MM.1S (cell line): ENCODE data around the gene STEAP4.

Experiments
- DNase-seq: peaks from one replicate; pipeline ENCODE4 v3.0.0-alpha.2; 2015
- H2AFZ ChIP-seq: fragments of 300-600 bp; sonication (generic); 2 replicates; pipeline ENCODE4 v1.6.0; 2016; ENCODE audit warnings: antibody characterized with exemption, low read length
- H3F3A ChIP-seq: fragments of 300-600 bp; sonication (generic); 2 replicates; pipeline ENCODE4 v1.6.1; 2016; ENCODE audit warnings: mild to moderate bottlenecking, antibody characterized with exemption, low read length, moderate library complexity, mixed read lengths; ENCODE audit not compliant: insufficient read depth
- H3K27ac ChIP-seq: fragments of 300-600 bp; sonication (generic); 2 replicates; pipeline ENCODE4 v1.5.1; 2016; ENCODE audit warnings: mild to moderate bottlenecking, low read length
- H3K27me3 ChIP-seq: fragments of 300-600 bp; sonication (generic); replicated peaks from 2 replicates; pipeline ENCODE4 v1.6.0; 2016; ENCODE audit warnings: low read length; ENCODE audit not compliant: insufficient read depth
- H3K36me3 ChIP-seq: fragments of 300-600 bp; sonication (generic); replicated peaks from 2 replicates; pipeline ENCODE4 v1.6.1; 2016; ENCODE audit warnings: mild to moderate bottlenecking, low read length, mixed read lengths; ENCODE audit not compliant: insufficient read depth
- H3K4me1 ChIP-seq: fragments of 300-600 bp; sonication (generic); 2 replicates; pipeline ENCODE4 v1.6.1; 2016; ENCODE audit warnings: low read length, mixed read lengths
- H3K4me2 ChIP-seq: fragments of 300-600 bp; sonication (generic); 2 replicates; pipeline ENCODE4 v1.6.0; 2016; ENCODE audit warnings: low read depth, low read length
- H3K4me3 ChIP-seq: fragments of 300-600 bp; sonication (generic); 2 replicates; pipeline ENCODE4 v1.5.1; 2016; ENCODE audit warnings: low read length, mixed read lengths
- H3K79me2 ChIP-seq: fragments of 300-600 bp; sonication (generic); 2 replicates; pipeline ENCODE4 v1.6.1; 2016; ENCODE audit warnings: mixed run types, low read length, mixed read lengths
- H3K9ac ChIP-seq: fragments of 300-600 bp; sonication (generic); 2 replicates; pipeline ENCODE4 v1.6.1; 2016; ENCODE audit warnings: low read length, mixed read lengths
- H3K9me2 ChIP-seq: fragments of 300-600 bp; sonication (generic); replicated peaks from 2 replicates; pipeline ENCODE4 v1.6.1; 2016; ENCODE audit warnings: mild to moderate bottlenecking, low read length, mixed read lengths; ENCODE audit not compliant: insufficient read depth
- H3K9me3 ChIP-seq: fragments of 300-600 bp; sonication (generic); replicated peaks from 2 replicates; pipeline ENCODE4 v1.6.1; 2016; ENCODE audit warnings: mild to moderate bottlenecking, low read length, mixed read lengths; ENCODE audit not compliant: insufficient read depth
- H4K20me1 ChIP-seq: fragments of 300-600 bp; sonication (generic); 2 replicates; pipeline ENCODE4 v1.6.1; 2016; ENCODE audit warnings: mild to moderate bottlenecking, low read length, moderate library complexity, mixed read lengths; ENCODE audit not compliant: insufficient read depth
- EZH2 ChIP-seq: fragments of 300-600 bp; sonication (generic); optimal IDR thresholded peaks from 2 replicates; pipeline ENCODE3; 2017; ENCODE audit warnings: low read depth, mild to moderate bottlenecking, antibody characterized with exemption, low read length, mixed read lengths
- EZH2phosphoT487 ChIP-seq: fragments of 300-600 bp; sonication (generic); IDR thresholded peaks from 2 replicates; pipeline ENCODE4 v1.6.1; 2018; ENCODE audit warnings: antibody characterized with exemption, low read length
- TF ChIP-seq, protein P1 (sequence below): fragments of 300-600 bp; sonication (generic); IDR thresholded peaks from 2 replicates; pipeline ENCODE4 v1.5.1; 2016; ENCODE audit warnings: antibody characterized with exemption, low read length, mixed read lengths

The STEAP4 gene

DNA sequence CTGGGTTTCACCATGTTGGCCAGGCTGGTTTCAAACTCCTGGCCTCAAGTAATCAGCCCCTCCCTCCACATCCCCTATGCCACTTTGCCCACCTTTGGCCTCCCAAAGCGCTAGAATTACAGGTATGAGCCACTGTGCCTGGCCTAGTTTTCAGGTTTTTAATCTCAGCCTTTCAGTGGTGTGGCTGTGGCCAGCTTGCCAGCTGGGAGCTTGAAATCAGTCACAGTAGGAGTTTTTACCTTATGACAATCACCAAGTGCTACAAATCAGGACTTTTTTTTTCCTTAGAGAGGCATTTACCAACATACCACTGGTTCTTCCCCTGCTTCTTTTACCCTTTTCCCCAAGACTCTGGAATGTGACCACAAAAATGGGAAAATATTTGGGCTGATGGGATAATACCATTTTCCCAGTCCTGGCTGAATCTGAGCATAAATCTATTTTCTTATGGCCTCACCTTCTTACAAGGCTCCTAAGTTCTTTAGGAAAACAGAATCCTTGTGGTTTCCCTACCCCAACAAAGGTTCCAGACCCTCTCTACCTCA, 6.2 kb downstream of the STEAP4 start:
- Histone ChIP-seq H3F3A (no peaks in the 10 kb centered on the region), H3K36me3 (no peaks in the 10 kb centered on the region), H3K4me1 (no peaks in the 10 kb centered on the region), H4K20me1 (no peaks in the 10 kb centered on the region), H2AFZ (no peak overlapping the region), H3K4me3 (no peak overlapping the region), H3K79me2 (no peaks in the 10 kb centered on the region), H3K9ac (no peak overlapping the region), H3K9me3 (no peaks in the 10 kb centered on the region), H3K27me3 (no peaks in the 10 kb centered on the region), H3K27ac (no peak overlapping the region), H3K4me2 (no peak overlapping the region), H3K9me2 (no peaks in the 10 kb centered on the region)
- TF ChIP-seq, protein P1, sequence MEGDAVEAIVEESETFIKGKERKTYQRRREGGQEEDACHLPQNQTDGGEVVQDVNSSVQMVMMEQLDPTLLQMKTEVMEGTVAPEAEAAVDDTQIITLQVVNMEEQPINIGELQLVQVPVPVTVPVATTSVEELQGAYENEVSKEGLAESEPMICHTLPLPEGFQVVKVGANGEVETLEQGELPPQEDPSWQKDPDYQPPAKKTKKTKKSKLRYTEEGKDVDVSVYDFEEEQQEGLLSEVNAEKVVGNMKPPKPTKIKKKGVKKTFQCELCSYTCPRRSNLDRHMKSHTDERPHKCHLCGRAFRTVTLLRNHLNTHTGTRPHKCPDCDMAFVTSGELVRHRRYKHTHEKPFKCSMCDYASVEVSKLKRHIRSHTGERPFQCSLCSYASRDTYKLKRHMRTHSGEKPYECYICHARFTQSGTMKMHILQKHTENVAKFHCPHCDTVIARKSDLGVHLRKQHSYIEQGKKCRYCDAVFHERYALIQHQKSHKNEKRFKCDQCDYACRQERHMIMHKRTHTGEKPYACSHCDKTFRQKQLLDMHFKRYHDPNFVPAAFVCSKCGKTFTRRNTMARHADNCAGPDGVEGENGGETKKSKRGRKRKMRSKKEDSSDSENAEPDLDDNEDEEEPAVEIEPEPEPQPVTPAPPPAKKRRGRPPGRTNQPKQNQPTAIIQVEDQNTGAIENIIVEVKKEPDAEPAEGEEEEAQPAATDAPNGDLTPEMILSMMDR: no peak
- TF ChIP-seq EZH2: no peak
- TF ChIP-seq EZH2phosphoT487: no peak
- no peak for DNase-seq

DNA sequence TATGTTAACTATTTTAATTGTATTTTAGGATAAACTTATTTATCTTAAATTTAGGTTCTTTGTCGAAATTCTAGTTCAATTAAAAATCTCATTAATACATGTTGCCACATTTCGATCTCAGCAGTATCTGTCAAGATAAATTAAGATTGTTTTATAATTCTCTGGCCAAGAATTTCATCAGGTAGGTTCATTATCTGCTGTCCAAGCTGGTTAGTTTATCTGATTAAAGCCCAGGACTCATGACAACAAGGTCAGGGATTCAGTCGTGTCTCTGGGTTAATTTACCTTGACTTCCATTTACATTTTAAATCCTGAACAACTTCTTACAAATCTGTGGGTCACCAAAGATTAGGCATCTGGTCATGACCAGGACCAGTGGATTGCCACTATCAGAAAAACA, 7.6 kb downstream of the STEAP4 start:
- no peaks in the 10 kb centered on the region for H4K20me1 ChIP-seq
- no peak overlapping the region for H3K4me3 ChIP-seq
- no peak overlapping the region for H2AFZ ChIP-seq
- no peaks in the 10 kb centered on the region for H3F3A ChIP-seq
- no peaks in the 10 kb centered on the region for H3K79me2 ChIP-seq
- H3K27ac ChIP-seq: no peak overlapping the region
- H3K36me3 ChIP-seq: no peaks in the 10 kb centered on the region
- H3K27me3 ChIP-seq: no peaks in the 10 kb centered on the region
- no peak for TF ChIP-seq EZH2
- TF ChIP-seq, protein P1: no peak
- no peak for TF ChIP-seq EZH2phosphoT487
- no peak for DNase-seq
- H3K9me2 ChIP-seq: no peaks in the 10 kb centered on the region
- H3K4me2 ChIP-seq: no peak overlapping the region
- no peaks in the 10 kb centered on the region for H3K9me3 ChIP-seq
- no peak overlapping the region for H3K9ac ChIP-seq
- H3K4me1 ChIP-seq: no peaks in the 10 kb centered on the region

DNA sequence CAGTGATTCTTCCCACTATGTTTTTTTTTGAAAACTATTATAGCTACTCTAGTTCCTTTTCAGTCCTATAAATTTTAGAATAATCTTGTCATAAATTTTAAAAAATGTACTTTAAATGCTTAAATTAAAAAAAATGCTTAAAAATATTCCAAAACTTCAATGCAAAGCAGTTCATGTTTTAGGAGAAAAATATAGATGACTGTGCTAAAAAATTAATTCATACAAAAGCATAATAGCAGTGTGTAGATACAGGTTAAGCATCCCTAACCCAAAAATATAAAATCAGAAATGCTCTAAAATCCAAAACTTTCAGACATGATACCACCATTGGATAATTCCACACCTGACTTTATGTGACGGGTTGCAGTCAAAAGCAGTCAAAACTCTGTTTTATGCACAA, 12.8 kb downstream of the STEAP4 start:
- Histone ChIP-seq H3K36me3 (no peaks in the 10 kb centered on the region), H3K79me2 (no peaks in the 10 kb centered on the region), H3K4me1 (no peaks in the 10 kb centered on the region), H3K27me3 (no peaks in the 10 kb centered on the region), H3F3A (no peaks in the 10 kb centered on the region), H3K9me3 (no peaks in the 10 kb centered on the region), H3K4me2 (no peak overlapping the region), H2AFZ (no peak overlapping the region), H3K4me3 (no peak overlapping the region), H3K9ac (no peak overlapping the region), H4K20me1 (no peaks in the 10 kb centered on the region), H3K9me2 (no peaks in the 10 kb centered on the region), H3K27ac (no peak overlapping the region)
- no peak for DNase-seq
- no peak for TF ChIP-seq EZH2phosphoT487
- TF ChIP-seq, protein P1: no peak
- TF ChIP-seq EZH2: no peak
